ENCODE measurements around the gene LRRN2. TPM values are rescaled to one million over a fixed set of nuclear protein-coding genes. Genes with fewer than 3 reads are reported as not detected.
"Not testable (repeated sequence)": the region's sequence is repeated elsewhere in the genome, so short reads cannot be mapped to it uniquely, and the experiment has no call there.

The LRRN2 gene
- total and polyA plus RNA-seq, 2 experiments from 2014 or later, result 3.7 to 4.9 TPM

DNA sequence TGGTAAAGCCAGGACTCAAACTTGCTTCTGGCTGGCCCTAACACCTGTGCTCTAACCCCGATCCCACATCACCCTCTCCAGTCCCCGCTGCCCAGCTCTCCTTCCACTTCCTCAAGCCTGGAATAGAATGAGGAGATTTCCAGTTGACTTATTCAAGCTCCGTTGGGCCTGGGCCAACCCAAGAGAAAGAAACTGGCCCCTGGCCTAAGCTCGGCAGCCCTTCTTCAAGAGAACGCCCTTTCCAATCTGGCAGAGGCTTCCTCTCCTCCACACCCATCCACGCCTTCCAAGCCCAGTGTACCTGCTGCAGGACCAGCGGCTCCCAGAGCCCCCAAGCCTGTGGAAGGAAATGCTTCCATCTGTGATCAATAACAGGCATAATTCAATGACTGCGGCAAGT lies 51.9 kb downstream of the LRRN2 start:
- Histone ChIP-seq H3K27me3 (no peaks in the 10 kb centered on the region), H3K4me1 (ENCODE audit: low read depth) (no peaks in the 10 kb centered on the region), H3K9me3 (ENCODE audit: low read depth) (no peaks in the 10 kb centered on the region), H3K4me3 (no peak overlapping the region), H3K27ac (no peak overlapping the region), H3K36me3 (no peaks in the 10 kb centered on the region)
- TF ChIP-seq, protein P1, sequence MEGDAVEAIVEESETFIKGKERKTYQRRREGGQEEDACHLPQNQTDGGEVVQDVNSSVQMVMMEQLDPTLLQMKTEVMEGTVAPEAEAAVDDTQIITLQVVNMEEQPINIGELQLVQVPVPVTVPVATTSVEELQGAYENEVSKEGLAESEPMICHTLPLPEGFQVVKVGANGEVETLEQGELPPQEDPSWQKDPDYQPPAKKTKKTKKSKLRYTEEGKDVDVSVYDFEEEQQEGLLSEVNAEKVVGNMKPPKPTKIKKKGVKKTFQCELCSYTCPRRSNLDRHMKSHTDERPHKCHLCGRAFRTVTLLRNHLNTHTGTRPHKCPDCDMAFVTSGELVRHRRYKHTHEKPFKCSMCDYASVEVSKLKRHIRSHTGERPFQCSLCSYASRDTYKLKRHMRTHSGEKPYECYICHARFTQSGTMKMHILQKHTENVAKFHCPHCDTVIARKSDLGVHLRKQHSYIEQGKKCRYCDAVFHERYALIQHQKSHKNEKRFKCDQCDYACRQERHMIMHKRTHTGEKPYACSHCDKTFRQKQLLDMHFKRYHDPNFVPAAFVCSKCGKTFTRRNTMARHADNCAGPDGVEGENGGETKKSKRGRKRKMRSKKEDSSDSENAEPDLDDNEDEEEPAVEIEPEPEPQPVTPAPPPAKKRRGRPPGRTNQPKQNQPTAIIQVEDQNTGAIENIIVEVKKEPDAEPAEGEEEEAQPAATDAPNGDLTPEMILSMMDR (IDR thresholded peaks at IDR 0.05; ENCODE audit: low read depth, low read length), result no peak
- peak in 1 of 2 donors; percentile 10 for DNase-seq (ENCODE audit: low read depth in 1 of 2, low spot score in 1 of 2)

DNA sequence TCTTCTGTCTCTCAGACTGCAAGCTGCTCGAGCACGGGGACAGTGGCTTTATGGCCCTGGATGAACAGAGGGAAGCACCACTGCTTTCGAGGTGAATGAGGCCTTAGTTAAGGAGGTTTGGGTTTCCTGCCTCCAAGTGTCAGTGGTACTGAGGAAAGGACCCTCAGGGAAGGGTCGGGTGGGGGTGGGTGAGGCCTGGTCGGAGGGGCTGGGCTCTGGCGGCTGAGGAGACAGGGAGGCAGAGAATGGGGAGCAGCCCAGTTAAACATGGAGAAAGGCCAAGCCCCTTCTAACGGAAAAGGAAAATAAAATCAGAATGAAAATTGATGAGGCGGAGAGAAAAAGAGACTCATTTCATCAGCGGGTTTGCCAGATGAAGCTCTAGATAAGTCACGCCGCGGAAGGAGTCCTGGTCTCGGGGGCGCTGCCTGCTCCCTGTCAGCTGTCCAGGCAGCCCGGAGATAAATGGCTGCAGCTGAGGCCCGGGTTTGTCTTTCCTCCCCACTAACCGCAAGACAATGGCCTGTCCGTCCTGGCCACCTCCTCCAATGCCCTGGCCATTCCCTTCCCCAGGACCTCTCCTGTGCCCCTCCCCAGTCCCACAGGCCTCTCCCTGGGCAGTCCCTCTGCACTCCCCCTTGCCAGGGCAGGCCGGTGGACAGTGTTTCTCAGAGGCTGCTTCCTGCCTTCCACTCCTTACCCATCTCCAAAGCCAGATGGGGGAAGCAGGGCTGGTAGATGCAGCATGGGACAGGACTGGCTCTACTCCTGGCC lies 55.2 kb downstream of the LRRN2 start:
- H3K36me3 ChIP-seq, result no peaks in the 10 kb centered on the region
- no peak overlapping the region for H3K27ac ChIP-seq
- no peaks in the 10 kb centered on the region for H3K27me3 ChIP-seq
- H3K4me1 ChIP-seq (ENCODE audit: low read depth), result peaks cover 4% of the 10 kb centered on the region
- no peak overlapping the region for H3K4me3 ChIP-seq
- DNase-seq (ENCODE audit: low read depth in 1 of 2, low spot score in 1 of 2), result no peak
- H3K9me3 ChIP-seq (ENCODE audit: low read depth), result no peaks in the 10 kb centered on the region
- TF ChIP-seq, protein P1 (IDR thresholded peaks at IDR 0.05; ENCODE audit: low read depth, low read length), result no peak

DNA sequence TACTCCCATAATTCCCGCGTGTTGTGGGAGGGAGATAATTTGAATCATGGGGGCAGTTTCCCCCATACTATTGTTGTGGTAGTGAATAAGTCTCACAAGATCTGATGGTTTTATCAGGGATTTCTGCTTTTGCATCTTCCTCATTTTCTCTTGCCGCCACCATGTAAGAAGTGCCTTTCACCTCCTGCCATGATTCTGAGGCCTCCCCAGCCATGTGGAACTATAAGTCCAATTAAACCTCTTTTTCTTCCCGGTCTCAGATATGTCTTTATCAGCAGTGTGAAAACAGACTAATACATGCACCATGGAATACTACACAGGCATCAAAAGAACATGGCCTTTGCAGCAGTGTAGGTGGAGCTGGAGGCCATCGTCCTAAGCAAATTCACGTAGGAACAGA lies 56.1 kb downstream of the LRRN2 start:
- H3K27ac ChIP-seq; H3K36me3 ChIP-seq; DNase-seq (ENCODE audit: low read depth in 1 of 2, low spot score in 1 of 2); H3K27me3 ChIP-seq; H3K4me3 ChIP-seq; H3K9me3 ChIP-seq (ENCODE audit: low read depth): not testable (repeated sequence)
- H3K4me1 ChIP-seq (ENCODE audit: low read depth), result peaks cover 13% of the 10 kb centered on the region

DNA sequence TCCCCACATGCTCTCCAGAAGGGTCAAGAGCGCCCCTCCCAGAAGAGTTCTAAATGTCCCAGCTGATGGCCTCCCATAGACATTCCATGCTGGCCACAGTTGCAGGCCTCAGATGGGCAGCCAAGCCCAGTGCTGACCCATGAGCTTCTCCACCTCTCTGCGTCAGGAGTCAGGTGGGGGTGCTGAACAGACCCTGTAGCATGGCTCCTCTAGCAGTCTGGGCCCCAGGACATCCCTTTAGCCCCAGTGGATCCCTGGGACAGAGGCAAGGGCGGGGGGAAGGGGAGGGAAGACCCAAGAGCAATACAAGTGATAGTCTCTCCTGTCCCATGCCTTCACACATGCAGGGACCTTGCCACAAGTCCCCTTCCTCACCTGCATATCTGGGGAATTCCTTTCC lies 56.7 kb downstream of the LRRN2 start:
- Histone ChIP-seq H3K27me3 (no peaks in the 10 kb centered on the region), H3K36me3 (no peaks in the 10 kb centered on the region), H3K4me3 (no peak overlapping the region), H3K27ac (no peak overlapping the region), H3K4me1 (ENCODE audit: low read depth) (peaks cover 19% of the 10 kb centered on the region), H3K9me3 (ENCODE audit: low read depth) (no peaks in the 10 kb centered on the region)
- DNase-seq (ENCODE audit: low read depth in 1 of 2, low spot score in 1 of 2), result no peak
- TF ChIP-seq, protein P1 (IDR thresholded peaks at IDR 0.05; ENCODE audit: low read depth, low read length), result no peak

DNA sequence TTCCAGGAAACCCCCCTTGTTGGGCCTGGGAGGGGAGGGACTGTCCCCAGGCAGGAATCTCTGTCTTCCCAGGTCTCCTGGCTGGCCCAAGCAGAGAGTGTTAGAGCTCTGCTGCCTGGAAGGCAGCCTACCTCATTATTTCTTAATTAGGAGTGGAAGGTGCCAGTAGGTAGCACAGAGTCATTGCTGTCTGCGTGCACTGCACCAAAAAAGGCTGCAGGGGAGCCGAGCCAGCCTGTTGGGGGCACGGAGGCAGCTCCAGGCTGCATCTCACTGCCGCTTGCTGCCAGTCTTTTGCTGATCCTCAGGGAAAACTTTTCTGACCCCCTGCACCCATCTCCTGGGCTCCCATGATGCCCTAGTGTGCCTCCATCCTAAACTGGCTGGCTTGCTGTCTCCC lies 58.1 kb downstream of the LRRN2 start:
- no peaks in the 10 kb centered on the region for H3K36me3 ChIP-seq
- H3K4me1 ChIP-seq (ENCODE audit: low read depth), result peaks cover 30% of the 10 kb centered on the region
- no peak for DNase-seq (ENCODE audit: low read depth in 1 of 2, low spot score in 1 of 2)
- no peaks in the 10 kb centered on the region for H3K9me3 ChIP-seq (ENCODE audit: low read depth)
- H3K27me3 ChIP-seq, result no peaks in the 10 kb centered on the region
- no peak overlapping the region for H3K27ac ChIP-seq
- no peak overlapping the region for H3K4me3 ChIP-seq
- TF ChIP-seq, protein P1 (IDR thresholded peaks at IDR 0.05; ENCODE audit: low read depth, low read length), result no peak

DNA sequence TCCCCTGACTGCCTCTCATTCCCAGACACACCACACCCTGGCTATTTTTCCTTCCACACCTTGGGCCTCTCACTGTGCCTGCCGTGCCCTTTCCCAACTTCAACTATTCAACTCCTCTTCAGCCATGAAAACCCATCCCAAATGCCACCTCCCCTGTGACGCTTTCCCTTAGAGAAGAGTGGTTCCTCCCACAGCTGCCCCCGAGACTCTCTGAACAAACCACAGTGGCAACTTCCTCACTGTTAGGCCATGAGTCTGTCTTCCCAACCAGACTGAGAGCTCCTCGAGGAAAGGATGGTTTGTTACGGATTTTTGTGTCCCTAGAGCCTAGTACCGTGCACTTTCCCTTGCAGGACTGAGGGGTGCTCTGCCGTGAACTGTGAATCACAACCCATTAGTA lies 59.2 kb downstream of the LRRN2 start:
- H3K36me3 ChIP-seq, result no peaks in the 10 kb centered on the region
- H3K4me3 ChIP-seq, result no peak overlapping the region
- TF ChIP-seq, protein P1 (IDR thresholded peaks at IDR 0.05; ENCODE audit: low read depth, low read length), result no peak
- H3K4me1 ChIP-seq (ENCODE audit: low read depth), result peaks cover 34% of the 10 kb centered on the region
- no peak overlapping the region for H3K27ac ChIP-seq
- no peaks in the 10 kb centered on the region for H3K9me3 ChIP-seq (ENCODE audit: low read depth)
- no peaks in the 10 kb centered on the region for H3K27me3 ChIP-seq
- no peak for DNase-seq (ENCODE audit: low read depth in 1 of 2, low spot score in 1 of 2)

Measured in cardiac muscle cell (in vitro differentiated cells and primary cell).